A549 (cell line): Measurements from ENCODE around the gene ETDC. TPM values are rescaled to one million over a fixed set of nuclear protein-coding genes. Genes with fewer than 3 reads are reported as not detected.

ENCODE experiments used
- ATAC-seq, 2 experiments: fragments of 200-7000 bp in 1 of 2; fragments of >200 bp in 1 of 2; cut with Nextera tagmentation in 1 of 2; cut with Tn5 transposase in 1 of 2; 3 replicates each; pipeline versions ENCODE4 v1.8.0 to v1.9.1; 2018 to 2020; ENCODE audit warnings: mild to moderate bottlenecking in 1 of 2, moderate library complexity in 1 of 2
- CTCF ChIA-PET: fragments of 300-600 bp; sonication (Branson Sonifier 250); formaldehyde crosslinking; extraction: SDS; loops from one replicate; lab custom pipeline; 2021; ENCODE audit warnings: antibody characterized with exemption, inconsistent platforms; lab: Yijun Ruan, JAX
- POLR2A ChIA-PET: fragments of 350-600 bp; formaldehyde crosslinking; extraction: SDS; loops from one replicate; lab custom pipeline; 2021; ENCODE audit warnings: antibody characterized with exemption, inconsistent platforms; lab: Yijun Ruan, JAX
- DNase-seq, 2 experiments: peaks; one replicate each; pipeline versions ENCODE4 v3.0.0 to v3.0.0-alpha.2; 2011 to 2016; ENCODE audit warnings: low read depth in 1 of 2, low spot score in 1 of 2
- FAIRE-seq: peaks from 2 replicates; lab custom pipeline; 2011; peaks lifted over from hg19 to GRCh38; lab: Jason Lieb, UNC
- H3K27ac ChIP-seq, 2 experiments: fragments of >200 bp; sonication (Bioruptor Twin); formaldehyde crosslinking; 3 replicates each; pipeline ENCODE4 v1.5.1; 2016 to 2017
- H3K4me1 ChIP-seq: fragments of >200 bp; sonication (Bioruptor Twin); formaldehyde crosslinking; 3 replicates; pipeline ENCODE4 v1.6.1; 2016
- H3K4me2 ChIP-seq: fragments of >200 bp; sonication (Bioruptor Twin); formaldehyde crosslinking; 3 replicates; pipeline ENCODE4 v1.6.1; 2016
- H3K4me3 ChIP-seq: fragments of >200 bp; sonication (Bioruptor Twin); formaldehyde crosslinking; 3 replicates; pipeline ENCODE4 v1.5.1; 2016
- H3K9me3 ChIP-seq: fragments of >200 bp; sonication (Bioruptor Twin); formaldehyde crosslinking; 3 replicates; pipeline ENCODE4 v1.6.1; 2016
- BHLHE40 ChIP-seq: IDR thresholded peaks from 2 replicates; pipeline ENCODE4 v1.6.1; 2012; ENCODE audit warnings: low read depth, low read length, inconsistent platforms
- CBX2 ChIP-seq: fragments of 200-600 bp; sonication (generic); IDR thresholded peaks from 2 replicates; pipeline ENCODE4 v1.6.1; 2016; ENCODE audit warnings: low read depth, mild to moderate bottlenecking, borderline replicate concordance
- CEBPB ChIP-seq, 2 experiments: fragments of >200 bp in 1 of 2; sonication (Bioruptor Twin) in 1 of 2; formaldehyde crosslinking in 1 of 2; IDR thresholded peaks; 2 replicates each; pipeline ENCODE4 v1.6.1; 2012 to 2016
- CHD2 ChIP-seq: fragments of 150-350 bp; IDR thresholded peaks from 2 replicates; pipeline ENCODE4 v1.6.1; 2014; ENCODE audit warnings: low read length; ENCODE audit not compliant: partially characterized antibody
- CHD4 ChIP-seq: fragments of 200-600 bp; sonication (generic); IDR thresholded peaks from 2 replicates; pipeline ENCODE4 v1.6.1; 2016; ENCODE audit warnings: antibody characterized with exemption, mild to moderate bottlenecking, borderline replicate concordance
- GATA3 ChIP-seq: IDR thresholded peaks from 2 replicates; pipeline ENCODE4 v1.6.1; 2012; ENCODE audit warnings: borderline replicate concordance
- HDAC2 ChIP-seq: fragments of 200-600 bp; sonication (generic); IDR thresholded peaks from 2 replicates; pipeline ENCODE4 v1.6.1; 2016
- HEYL ChIP-seq: fragments of 250-450 bp; sonication (Bioruptor Pico); IDR thresholded peaks from 2 replicates; pipeline ENCODE4 v1.8.0; 2021; ENCODE audit warnings: mild to moderate bottlenecking, moderate library complexity
- HOXA7 ChIP-seq: fragments of 250-450 bp; sonication (Bioruptor Pico); IDR thresholded peaks from 2 replicates; pipeline ENCODE4 v1.5.0; 2020; ENCODE audit warnings: mild to moderate bottlenecking, moderate library complexity
- HOXB5 ChIP-seq: fragments of 250-450 bp; sonication (Bioruptor Pico); IDR thresholded peaks from 2 replicates; pipeline ENCODE4 v1.5.0; 2020; ENCODE audit warnings: mild to moderate bottlenecking, moderate library complexity
- MAZ ChIP-seq: fragments of 150-350 bp; IDR thresholded peaks from 2 replicates; pipeline ENCODE4 v1.6.1; 2014; ENCODE audit warnings: antibody characterized with exemption, low read depth, low read length, borderline replicate concordance
- MYC ChIP-seq: IDR thresholded peaks from 2 replicates; pipeline ENCODE4 v1.6.1; 2012; ENCODE audit warnings: mild to moderate bottlenecking, inconsistent platforms, low read length, improper control_type of control experiment, borderline replicate concordance
- NPAS2 ChIP-seq: fragments of 250-450 bp; sonication (Bioruptor Pico); IDR thresholded peaks from 2 replicates; pipeline ENCODE4 v1.8.0; 2022; ENCODE audit warnings: mild to moderate bottlenecking, moderate library complexity, borderline replicate concordance
- NR3C1 ChIP-seq: fragments of >200 bp; sonication (Bioruptor Twin); formaldehyde crosslinking; IDR thresholded peaks from 3 replicates; pipeline ENCODE4 v1.6.1; 2017
- PBX3 ChIP-seq: IDR thresholded peaks from 2 replicates; pipeline ENCODE4 v1.6.1; 2012
- PHF8 ChIP-seq: fragments of 200-600 bp; sonication (generic); IDR thresholded peaks from 2 replicates; pipeline ENCODE4 v1.6.1; 2016; ENCODE audit warnings: low read depth, mild to moderate bottlenecking, antibody characterized with exemption, moderate library complexity, borderline replicate concordance
- POLR2A ChIP-seq: IDR thresholded peaks from 2 replicates; pipeline ENCODE4 v1.6.1; 2012; ENCODE audit warnings: mild to moderate bottlenecking, low read length
- POLR2AphosphoS2 ChIP-seq: conservative IDR thresholded peaks from 2 replicates; pipeline ENCODE4 v1.6.1; 2012; ENCODE audit warnings: low read length, improper control_type of control experiment, inconsistent platforms
- RARB ChIP-seq: fragments of 250-450 bp; sonication (Bioruptor Pico); IDR thresholded peaks from 2 replicates; pipeline ENCODE4 v1.8.0; 2021; ENCODE audit warnings: mild to moderate bottlenecking, moderate library complexity
- REST ChIP-seq: fragments of 200-600 bp; sonication (generic); IDR thresholded peaks from 2 replicates; pipeline ENCODE4 v1.6.1; 2016; ENCODE audit warnings: antibody characterized with exemption, mild to moderate bottlenecking, moderate library complexity
- RNF2 ChIP-seq: fragments of 200-600 bp; sonication (generic); IDR thresholded peaks from 2 replicates; pipeline ENCODE4 v1.6.1; 2016; ENCODE audit warnings: low read depth, mild to moderate bottlenecking, antibody characterized with exemption, moderate library complexity, borderline replicate concordance
- SREBF2 ChIP-seq: fragments of 450-650 bp; IDR thresholded peaks from 2 replicates; pipeline ENCODE4 v1.6.1; 2014; ENCODE audit warnings: mild to moderate bottlenecking, moderate library complexity
- TFCP2L1 ChIP-seq: fragments of 250-450 bp; sonication (Bioruptor Pico); IDR thresholded peaks from 2 replicates; pipeline ENCODE4 v1.5.0; 2021; ENCODE audit warnings: mild to moderate bottlenecking
- ZC3H11A ChIP-seq: fragments of 450-650 bp; IDR thresholded peaks from 2 replicates; pipeline ENCODE4 v1.6.1; 2014; ENCODE audit warnings: antibody characterized with exemption, mild to moderate bottlenecking
- ZFP36 ChIP-seq: fragments of 450-650 bp; IDR thresholded peaks from 2 replicates; pipeline ENCODE4 v1.6.1; 2014; ENCODE audit warnings: borderline replicate concordance; ENCODE audit not compliant: partially characterized antibody
- ZNF302 ChIP-seq: fragments of 250-450 bp; sonication (Bioruptor Pico); IDR thresholded peaks from 2 replicates; pipeline ENCODE4 v1.9.0; 2021; ENCODE audit warnings: inconsistent platforms, mild to moderate bottlenecking, moderate library complexity
- WGBS: methylation state at CpG from one replicate; pipeline ENCODE4 v1.1.6; 2017; ENCODE audit errors: missing lambda C conversion rate; 5-methylcytosine and 5-hydroxymethylcytosine counted together
- polyA plus RNA-seq, 4 experiments: library from polyadenylated mRNA; depleted of rRNA in 3 of 4; stranded (reverse); fragments of >200 nt; fragmentation: RNase III in 1 of 4; extraction: RNeasy Plus Mini Kit Qiagen cat#74134 plus additional on column Dnase treatment in 1 of 4; gene quantifications; 2 replicates in 3 of 4; 3 replicates in 1 of 4; pipeline ENCODE4 v1.2.3, GENCODE V29; 2011 to 2017
- TF ChIP-seq, protein P1 (sequence below): fragments of >200 bp; sonication (Bioruptor Twin); formaldehyde crosslinking; IDR thresholded peaks from 3 replicates; pipeline ENCODE4 v1.5.1; 2016
- TF ChIP-seq, protein P2 (sequence below): fragments of >200 bp; sonication (Bioruptor Twin); formaldehyde crosslinking; IDR thresholded peaks from 2 replicates; pipeline ENCODE4 v1.6.1; 2016
- TF ChIP-seq, protein P3 (sequence below): fragments of >200 bp; sonication (Bioruptor Twin); formaldehyde crosslinking; IDR thresholded peaks from 3 replicates; pipeline ENCODE4 v1.6.1; 2016
- TF ChIP-seq, protein P4 (sequence below): IDR thresholded peaks from 2 replicates; pipeline ENCODE4 v1.6.1; 2012

The ETDC gene
- polyA plus RNA-seq, 2 of the 4 experiments (the other 2 are of a cell fraction), result not detected

DNA sequence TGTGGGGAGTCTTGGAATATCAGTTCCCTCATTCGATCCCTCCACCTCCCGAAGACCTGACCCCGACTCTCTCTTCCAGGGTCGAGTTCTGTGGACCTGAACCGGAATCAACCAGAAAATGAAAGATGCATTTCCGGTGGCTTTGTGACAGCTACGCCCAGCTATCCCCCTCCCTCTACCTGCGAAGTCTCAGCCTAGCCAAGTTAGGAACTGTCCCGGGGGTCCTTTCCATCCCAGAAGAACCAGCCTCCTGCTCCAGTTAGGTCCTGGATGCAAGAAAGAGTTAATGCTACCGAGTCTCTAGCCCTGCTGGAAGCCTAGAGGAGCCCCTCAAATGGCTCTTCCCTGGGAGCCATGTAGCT lies 13.4 kb upstream of the ETDC start:
- H3K9me3 ChIP-seq, result 0 out of 3 replicates have a peak, but pooled peaks cover 4% of the 10 kb centered on the region
- H3K4me3 ChIP-seq, result no peak overlapping the region
- WGBS, result 86% methylated on average over 8 of the region's 10 CpGs
- no peak for TF ChIP-seq RARB (CRISPR knock-in tag)
- no peak for TF ChIP-seq ZFP36
- TF ChIP-seq CHD2, result no peak
- TF ChIP-seq MYC, result no peak
- TF ChIP-seq CBX2, result no peak
- TF ChIP-seq, protein P1, sequence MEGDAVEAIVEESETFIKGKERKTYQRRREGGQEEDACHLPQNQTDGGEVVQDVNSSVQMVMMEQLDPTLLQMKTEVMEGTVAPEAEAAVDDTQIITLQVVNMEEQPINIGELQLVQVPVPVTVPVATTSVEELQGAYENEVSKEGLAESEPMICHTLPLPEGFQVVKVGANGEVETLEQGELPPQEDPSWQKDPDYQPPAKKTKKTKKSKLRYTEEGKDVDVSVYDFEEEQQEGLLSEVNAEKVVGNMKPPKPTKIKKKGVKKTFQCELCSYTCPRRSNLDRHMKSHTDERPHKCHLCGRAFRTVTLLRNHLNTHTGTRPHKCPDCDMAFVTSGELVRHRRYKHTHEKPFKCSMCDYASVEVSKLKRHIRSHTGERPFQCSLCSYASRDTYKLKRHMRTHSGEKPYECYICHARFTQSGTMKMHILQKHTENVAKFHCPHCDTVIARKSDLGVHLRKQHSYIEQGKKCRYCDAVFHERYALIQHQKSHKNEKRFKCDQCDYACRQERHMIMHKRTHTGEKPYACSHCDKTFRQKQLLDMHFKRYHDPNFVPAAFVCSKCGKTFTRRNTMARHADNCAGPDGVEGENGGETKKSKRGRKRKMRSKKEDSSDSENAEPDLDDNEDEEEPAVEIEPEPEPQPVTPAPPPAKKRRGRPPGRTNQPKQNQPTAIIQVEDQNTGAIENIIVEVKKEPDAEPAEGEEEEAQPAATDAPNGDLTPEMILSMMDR, result no peak
- TF ChIP-seq REST, result no peak
- TF ChIP-seq MAZ, result no peak
- no peak for TF ChIP-seq HOXB5 (CRISPR knock-in tag)
- no peak for TF ChIP-seq HEYL (CRISPR knock-in tag)
- TF ChIP-seq, protein P2, sequence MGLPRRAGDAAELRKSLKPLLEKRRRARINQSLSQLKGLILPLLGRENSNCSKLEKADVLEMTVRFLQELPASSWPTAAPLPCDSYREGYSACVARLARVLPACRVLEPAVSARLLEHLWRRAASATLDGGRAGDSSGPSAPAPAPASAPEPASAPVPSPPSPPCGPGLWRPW, result no peak
- TF ChIP-seq PBX3, result no peak
- no peak for TF ChIP-seq ZNF302 (CRISPR knock-in tag)
- TF ChIP-seq, protein P3, sequence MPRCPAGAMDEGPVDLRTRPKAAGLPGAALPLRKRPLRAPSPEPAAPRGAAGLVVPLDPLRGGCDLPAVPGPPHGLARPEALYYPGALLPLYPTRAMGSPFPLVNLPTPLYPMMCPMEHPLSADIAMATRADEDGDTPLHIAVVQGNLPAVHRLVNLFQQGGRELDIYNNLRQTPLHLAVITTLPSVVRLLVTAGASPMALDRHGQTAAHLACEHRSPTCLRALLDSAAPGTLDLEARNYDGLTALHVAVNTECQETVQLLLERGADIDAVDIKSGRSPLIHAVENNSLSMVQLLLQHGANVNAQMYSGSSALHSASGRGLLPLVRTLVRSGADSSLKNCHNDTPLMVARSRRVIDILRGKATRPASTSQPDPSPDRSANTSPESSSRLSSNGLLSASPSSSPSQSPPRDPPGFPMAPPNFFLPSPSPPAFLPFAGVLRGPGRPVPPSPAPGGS, result no peak
- TF ChIP-seq POLR2A, result no peak
- no peak for TF ChIP-seq NR3C1
- TF ChIP-seq ZC3H11A, result no peak
- ATAC-seq (no peak), FAIRE-seq (no peak), DNase-seq (no peak)
- ChIA-PET CTCF (no interaction called here), POLR2A (no interaction called here)
- no peak overlapping the region for H3K4me2 ChIP-seq
- no peaks in the 10 kb centered on the region for H3K4me1 ChIP-seq
- no peak overlapping the region for H3K27ac ChIP-seq

DNA sequence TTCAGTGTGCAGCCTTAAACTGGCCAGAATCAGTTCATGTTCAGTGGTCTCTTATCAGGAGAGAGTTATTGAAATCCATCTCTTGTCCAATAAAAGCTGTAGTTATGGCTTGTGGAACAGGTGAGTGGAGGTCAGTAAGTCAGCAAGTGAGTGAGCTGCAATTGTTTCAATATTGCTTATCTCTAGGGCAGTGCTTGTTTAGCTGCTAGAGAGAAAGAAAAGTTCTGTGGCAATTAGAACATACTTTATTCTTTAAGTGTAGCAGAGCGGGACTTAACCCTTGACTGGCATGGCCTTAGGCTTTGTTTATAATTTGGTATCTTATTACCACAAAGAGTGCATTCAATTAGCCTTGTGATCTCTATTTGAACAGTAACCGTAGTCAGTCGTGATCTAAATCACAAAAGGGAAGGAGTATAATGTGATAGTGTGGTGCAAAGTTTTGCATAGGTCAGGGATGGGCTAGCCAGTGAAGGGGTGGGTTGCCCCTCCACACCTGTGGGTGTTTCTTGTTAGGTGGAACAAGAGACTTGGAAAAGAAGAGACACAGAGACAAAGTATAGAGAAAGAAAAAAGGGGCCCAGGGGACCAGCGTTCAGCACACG lies 6.9 kb upstream of the ETDC start:
- no peak overlapping the region for H3K27ac ChIP-seq
- 88% methylated on average over 5 of the region's 5 CpGs for WGBS
- ATAC-seq (no peak), FAIRE-seq (no peak), DNase-seq (no peak)
- POLR2A ChIA-PET, result no interaction called here
- no peak overlapping the region for H3K4me2 ChIP-seq
- H3K9me3 ChIP-seq, result no peaks in the 10 kb centered on the region
- TF ChIP-seq PHF8, result no peak
- TF ChIP-seq BHLHE40, result no peak
- no peak for TF ChIP-seq CHD4
- TF ChIP-seq SREBF2, result no peak
- no peak for TF ChIP-seq NPAS2 (CRISPR knock-in tag)
- TF ChIP-seq, protein P4, sequence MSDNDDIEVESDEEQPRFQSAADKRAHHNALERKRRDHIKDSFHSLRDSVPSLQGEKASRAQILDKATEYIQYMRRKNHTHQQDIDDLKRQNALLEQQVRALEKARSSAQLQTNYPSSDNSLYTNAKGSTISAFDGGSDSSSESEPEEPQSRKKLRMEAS, result no peak
- no peak for TF ChIP-seq POLR2AphosphoS2
- TF ChIP-seq HDAC2, result no peak
- no peak for TF ChIP-seq RNF2
- no peak for TF ChIP-seq TFCP2L1 (CRISPR knock-in tag)
- TF ChIP-seq GATA3, result no peak
- no peak for TF ChIP-seq HOXA7
- no peak for TF ChIP-seq CEBPB (IDR thresholded peaks at IDR 0.05)
- TF ChIP-seq ZNF302 (CRISPR knock-in tag), result no peak
- no peak for TF ChIP-seq PBX3
- TF ChIP-seq POLR2A, result no peak
- no peak overlapping the region for H3K4me3 ChIP-seq
- H3K4me1 ChIP-seq, result no peaks in the 10 kb centered on the region
- CTCF ChIA-PET, result no interaction called here
